GM04504 (cell line): ENCODE results near the gene CARD14.
A peak's percentile ranks its signal among the peaks of the same experiment; 100 is the strongest.

Experiments used
- DNase-seq: peaks from one replicate; pipeline ENCODE4 v3.0.0-alpha.2; 2012; ENCODE audit warnings: low read depth

The CARD14 gene

DNA sequence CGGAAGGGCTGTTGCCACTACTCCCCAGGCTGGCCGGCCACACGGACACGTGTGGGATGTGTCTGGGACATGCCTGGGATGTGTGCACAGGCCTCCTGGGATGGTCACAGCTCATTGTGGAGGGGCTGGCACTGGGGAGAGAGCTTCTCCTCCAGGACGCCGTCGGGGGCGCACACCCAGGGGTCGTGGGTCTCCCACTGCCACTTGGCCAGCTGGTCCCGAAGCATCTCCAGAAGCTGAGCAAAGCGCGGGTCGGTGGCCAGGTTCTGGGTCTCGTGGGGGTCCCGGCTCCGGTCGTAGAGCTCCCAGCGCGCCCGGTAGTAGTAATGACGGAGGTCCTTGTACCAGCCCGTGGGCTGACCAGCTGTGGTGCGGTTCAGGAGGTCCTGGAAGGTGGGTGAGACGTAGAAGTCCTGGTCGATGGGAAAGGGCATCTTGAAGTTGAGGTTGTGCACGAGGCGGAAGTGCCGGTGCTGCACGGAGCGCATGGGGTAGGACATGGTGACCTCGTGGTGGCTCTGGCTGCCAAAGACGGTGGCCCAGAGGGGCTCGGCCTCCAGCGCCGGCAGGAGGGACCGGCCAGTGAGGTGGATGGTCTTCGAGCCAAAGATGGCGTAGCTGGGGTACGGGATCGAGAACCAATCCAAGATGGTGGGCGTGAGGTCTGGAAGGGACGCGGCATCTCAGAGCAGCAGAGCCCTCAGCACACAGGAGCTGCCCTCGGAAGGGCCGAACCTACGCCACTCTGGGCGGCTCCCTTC is 40.7 kb downstream of the CARD14 start:
- DNase-seq: no peak

DNA sequence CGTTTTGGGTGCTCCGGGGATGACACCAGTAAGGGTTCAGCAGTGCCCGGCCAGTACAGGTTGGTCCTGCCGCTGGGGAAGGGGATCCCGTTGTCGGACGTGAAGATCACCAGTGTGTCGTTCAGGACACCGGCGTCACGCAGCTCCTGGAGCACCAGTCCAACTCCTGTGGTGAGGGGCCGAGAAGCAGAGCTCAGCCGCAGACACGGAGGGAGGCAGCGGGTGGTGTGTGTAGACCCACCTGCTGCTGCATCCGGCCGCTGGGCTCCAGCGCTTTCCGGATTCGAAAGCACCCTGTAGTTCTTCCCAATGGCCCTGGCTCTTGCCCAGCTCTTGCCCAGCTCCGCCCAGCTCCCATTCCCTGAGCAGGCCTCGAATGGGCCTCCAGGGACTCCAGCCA is 42.3 kb downstream of the CARD14 start:
- no peak for DNase-seq

DNA sequence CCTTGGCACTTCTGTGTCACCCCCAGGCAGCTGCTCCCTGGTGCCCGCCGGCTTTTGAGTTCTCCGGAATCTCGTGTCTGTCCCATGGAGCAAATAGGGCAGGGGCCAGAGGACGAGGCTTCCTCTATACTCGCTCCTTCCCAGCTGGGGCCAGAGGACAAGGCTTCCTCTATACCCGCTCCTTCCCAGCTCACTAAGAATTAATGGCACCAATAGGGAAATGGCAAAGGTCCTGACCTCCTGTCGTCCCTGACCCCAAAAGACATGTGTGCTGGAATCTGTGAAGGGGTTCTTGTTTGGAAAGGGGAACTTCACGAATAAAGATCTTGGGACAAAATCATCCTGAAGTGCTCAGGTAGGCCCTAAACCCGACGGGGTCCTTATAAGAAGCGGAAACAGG is 42.7 kb downstream of the CARD14 start:
- no peak for DNase-seq

DNA sequence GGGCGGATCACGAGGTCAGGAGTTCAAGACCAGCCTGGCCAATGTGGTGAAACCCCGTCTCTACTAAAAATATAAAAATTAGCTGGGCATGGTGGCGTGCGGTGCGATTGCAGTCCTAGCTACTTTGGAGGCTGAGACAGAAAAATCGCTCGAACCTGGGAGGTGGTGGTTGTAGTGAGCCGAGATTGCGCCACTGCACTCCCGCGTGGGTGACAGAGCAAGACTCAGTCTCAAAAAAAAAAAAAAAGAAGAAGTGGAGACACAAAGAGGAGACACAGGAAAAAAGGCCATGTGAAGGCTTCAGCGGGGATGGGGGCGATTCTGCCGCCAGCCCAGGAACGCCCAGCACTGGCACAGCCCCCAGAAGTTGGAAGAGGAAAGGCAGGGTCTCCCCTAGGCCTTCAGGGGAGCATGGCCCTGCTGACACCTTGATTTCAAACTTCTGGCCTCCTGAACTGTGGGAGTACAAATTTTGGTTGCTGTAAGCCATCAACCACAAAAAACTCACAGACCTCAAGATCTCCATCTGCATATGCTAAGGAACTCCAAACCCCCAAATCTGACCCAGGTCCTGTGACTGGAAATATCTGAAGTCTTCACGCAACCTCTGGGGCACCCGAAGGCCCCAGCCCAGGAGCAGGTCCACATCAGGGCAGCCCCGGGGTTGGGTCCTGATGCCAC is 43.3 kb downstream of the CARD14 start:
- no peak for DNase-seq

DNA sequence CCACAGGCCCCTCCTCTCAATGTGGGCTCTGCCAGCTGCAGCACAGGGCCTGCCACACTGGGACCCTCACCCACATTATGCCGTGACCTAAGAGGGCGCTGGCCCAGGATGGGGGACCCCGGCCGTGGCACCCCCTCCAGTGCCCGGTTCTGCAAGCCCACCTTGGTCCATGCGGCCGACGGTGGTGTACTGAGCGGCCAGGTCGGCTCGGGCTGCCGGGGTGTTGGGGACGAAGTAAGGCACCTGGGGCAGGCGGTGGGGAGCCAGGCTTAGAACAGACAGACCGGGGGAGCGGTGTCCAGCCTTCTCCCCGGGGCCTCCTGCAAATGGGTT is 43.8 kb downstream of the CARD14 start:
- DNase-seq: no peak

DNA sequence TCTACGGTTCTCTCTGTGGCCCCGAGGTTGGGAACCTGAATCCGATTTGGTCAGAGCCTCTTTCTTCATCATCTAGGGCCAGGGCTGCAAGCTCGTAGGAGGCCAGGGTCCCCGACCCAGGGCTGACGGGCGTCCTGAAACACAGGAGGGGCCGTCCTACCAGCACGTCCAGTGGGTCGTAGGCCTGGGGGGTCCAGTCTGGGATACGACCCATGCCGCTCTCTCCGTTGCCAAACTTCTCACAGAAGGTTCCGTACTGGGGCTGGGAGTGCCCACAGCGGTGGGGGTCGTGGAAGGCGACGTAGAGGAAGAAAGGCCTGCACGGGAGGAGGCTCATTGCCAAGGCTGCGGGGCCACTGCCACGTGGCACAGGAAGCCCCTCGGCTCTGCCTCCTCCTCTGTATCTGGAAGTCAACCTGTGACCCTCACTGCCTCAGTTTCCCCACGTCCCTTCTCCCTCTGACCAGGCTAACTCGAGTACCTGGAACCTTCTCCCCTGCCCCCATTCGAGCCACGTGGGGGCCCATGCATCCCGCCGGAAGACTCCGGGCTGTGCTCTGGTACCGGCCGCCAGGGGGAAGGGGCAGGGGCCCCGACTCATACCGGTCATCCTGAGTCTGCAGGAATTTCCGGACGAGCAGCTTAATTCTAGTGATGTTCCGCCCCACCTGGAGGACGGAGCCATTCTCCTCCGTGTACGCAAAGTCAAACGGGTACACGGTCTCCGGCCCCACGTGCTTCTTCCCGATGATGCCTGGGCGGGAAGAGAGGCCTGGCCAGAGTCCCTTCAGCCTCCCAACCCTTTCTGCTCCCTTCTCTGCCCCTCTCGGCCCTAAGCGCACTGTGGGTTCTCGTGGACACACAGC is 44.4 kb downstream of the CARD14 start:
- DNase-seq: no peak

DNA sequence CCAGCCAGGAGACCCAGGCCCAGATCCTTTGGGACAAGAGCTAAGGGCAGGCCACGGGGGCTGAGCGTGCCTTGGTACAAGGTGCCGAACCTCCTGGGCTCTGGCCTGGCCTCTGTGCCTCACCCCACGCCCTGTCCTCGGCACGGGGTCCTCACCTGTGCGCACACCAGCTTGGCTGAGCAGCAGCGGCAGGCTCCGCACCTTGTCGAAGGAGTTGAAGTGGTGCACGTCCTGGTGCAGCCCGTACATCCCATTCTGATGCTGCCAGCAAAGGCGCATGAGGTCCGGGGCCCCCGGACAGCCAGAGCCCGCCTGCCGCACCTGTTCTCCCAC is 45.0 kb downstream of the CARD14 start:
- DNase-seq: no peak

DNA sequence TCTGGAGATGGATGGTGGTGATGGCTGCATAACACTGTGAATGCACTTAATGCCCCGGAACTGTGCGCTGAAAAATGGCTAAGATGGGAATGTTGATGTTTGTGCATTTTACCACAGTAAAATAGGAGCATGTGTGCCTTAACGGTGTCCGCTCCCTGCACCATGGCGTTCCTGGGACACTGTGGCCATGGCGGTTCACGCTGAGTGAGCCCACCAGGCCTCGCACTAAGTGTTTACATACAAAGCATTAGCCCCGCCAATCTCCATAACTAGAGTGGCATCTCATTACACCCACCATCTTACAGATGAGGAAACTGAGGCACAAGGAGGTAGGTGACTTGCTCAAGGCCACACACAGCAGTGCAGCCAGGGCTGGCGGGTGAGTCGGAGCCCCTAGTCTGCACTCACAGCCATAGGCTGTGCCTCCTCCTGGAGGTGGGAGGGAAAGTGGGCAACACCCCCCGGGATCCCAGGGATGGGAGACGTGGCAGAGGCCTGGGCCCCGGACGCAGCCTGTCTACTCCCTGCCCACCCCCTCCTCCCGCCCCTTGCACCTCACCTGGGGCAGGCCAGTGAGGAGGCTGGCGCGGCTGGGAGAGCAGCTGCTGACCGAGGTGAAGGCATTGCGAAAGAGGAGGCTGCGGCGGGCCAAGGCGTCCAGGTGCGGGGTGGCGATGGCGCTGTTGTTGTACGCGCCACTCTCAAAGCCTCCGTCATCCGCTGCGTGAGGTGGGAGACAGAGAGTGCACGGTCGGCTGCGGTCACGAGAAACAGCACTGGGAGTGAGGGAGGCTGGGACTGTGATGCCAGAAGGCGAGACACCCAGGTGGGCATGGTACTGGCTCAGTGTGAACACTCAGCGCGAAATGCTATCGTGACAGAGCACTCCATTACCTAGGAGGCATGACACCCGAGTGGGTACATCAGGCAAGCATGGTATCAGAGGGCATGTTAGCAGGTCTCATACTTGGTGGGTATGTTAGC is 46.9 kb downstream of the CARD14 start:
- DNase-seq: no peak

DNA sequence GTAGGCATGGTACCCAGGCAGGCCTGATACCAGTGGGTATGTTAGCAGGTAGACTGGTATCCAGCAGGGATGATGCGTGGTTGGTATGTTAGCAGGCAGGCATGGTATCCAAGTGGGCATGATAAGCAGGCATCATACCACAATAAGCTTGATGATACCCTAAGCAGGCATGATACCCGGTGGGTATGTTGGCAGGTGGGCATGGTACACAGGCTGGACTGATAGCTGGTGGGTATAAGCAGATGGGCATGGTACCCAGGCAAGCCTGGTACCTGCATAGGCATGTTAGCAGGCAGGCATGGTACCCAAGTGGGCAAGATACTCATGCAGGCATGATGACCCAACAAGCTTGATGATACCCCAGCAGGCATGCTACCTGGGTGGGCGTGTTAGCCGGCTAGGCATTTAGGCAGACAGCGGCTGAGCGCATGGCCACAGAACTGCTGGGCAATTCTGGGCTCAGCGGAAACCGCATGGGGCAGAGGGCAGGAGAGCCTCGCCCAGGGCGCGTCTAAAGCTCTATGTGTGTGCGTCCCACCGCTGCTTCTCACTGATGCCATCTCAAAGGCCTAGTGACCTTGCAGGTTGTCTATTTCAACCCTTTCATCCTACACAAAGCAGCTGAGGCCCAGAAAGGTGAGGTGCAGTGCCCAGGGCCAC is 48.0 kb downstream of the CARD14 start:
- DNase-seq: no peak

DNA sequence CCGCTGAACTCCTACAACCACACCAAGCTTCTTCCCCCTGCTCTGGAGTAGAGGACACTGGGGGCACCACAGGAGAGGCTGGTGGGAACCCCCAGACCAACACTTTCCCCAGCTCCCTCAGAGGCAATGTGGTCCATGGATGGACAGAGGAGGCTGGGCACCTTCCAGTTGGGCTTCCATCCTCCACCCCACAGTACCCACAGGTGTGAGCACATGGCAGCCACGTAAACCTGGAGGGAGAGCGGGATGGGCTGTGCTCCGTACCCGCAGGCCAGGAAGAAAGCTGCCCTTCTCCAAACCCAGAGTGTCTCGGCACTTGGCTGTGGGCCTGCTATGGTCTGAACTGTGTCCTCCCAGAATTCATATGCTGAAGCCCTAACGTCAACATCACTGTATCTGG is 48.6 kb downstream of the CARD14 start:
- DNase-seq: no peak

DNA sequence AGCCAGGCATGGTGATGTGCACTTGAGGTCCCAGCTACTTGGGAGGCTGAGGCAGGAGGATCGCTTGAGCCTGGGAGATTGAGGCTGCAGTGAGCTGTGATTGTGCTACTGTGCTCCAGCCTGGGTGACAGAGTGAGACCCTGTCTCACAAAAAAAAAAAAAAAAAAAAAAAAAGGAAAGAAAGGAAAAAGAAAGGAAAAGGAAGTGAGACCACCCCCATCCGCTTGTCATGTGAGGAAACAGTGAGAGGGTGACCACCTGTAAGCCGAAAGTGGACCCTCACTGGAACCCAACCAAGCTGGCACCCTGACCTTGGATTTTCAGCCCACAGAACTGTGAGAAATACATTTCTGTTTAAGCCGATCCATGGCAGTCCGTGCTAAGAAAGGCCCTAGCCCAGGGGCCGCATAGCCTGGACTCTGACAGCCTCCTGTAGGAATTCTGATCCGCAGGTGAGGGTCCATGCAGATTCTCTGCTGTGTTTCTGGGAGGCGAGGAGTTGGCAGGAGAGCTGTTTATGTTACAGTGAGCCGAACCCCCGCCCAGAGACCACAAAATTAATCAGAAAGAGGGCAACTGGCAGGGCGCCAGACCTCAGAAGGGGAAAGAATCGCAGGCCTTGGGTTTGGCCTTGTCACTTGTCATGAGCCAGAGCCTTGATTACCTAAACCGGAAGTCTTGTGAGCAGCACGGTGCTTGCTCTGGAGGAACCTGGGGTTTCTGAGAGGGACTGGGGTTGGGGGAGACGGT is 49.4 kb downstream of the CARD14 start:
- DNase-seq: peak; percentile 61

DNA sequence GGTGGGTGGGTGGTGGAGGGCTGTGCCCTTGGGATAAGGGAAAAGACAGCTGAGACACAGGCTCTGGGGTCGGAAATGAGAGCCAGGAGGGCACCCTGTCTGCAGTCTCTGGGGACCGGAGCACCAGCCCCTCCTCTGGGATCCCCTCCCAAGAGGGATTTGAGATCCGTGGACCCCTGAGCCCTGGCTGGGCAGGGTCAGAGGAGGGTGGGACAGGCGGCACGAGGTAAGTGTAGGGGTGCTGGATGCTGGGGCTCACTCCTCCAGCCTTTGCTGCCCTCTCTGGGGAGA is 49.9 kb downstream of the CARD14 start:
- DNase-seq: no peak

DNA sequence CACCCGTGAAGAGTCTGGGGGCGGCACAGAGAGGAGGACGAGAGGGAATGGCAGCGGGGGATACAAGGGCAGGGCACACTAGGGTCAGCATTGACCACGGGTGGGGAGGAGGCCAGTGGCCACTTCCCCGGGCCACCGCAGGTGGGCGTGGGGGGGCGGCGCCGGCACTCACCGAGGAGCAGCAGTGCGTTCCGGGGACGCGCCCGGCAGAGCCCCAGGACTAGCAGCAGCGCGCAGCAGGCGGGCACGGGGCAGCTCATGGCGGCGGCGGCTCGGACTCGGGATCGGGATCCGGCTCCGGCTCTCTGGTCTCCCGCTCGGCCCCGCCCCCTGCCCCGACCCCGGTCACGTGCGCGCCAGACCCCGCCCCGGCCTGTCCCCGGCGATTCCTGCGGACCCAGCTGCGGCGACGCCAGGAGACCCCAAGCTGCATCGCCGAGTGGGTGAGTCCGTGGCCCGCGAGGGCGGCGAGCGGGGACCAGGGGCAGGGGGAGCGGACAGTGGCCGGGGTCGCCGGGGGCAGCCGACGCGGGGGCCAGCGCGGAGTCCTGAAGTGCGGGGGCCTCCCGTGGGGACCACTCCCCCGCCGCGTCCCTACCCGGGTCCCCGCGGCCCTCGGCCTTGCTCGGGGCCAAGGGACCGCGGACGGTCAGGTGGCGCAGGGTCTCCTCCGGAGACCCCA is 50.4 kb downstream of the CARD14 start, which contains the start of the genes SGSH and SLC26A11:
Gene SGSH, minus strand, starts transcription at position 280 of the 682 bp plus-strand sequence. Its CDS starts 20 bp downstream, at position 260.
Gene SLC26A11, plus strand, starts transcription at position 374 of the 682 bp plus-strand sequence. CDS start 1,134 bp downstream, outside the sequence.
- peak; percentile 26 for DNase-seq

DNA sequence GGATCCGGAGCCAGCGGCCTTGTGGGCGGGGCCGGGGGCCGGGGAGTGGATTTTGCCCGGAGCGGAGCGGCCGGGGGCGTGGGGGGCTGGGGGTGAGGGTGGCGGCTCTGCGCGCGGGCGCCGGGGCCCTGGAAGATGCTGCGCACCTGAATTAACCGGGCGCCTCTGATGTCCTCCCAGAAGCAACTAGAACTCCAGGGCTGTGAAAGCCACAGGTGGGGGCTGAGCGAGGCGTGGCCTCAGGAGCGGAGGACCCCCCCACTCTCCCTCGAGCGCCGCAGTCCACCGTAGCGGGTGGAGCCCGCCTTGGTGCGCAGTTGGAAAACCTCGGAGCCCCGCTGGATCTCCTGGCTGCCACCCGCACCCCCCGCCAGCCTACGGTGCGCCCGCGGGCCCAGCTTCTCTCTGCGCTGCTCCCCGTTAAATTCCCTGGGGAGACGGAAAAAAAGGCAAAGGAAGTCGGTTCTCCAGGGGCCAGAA is 50.9 kb downstream of the CARD14 start:
- no peak for DNase-seq

DNA sequence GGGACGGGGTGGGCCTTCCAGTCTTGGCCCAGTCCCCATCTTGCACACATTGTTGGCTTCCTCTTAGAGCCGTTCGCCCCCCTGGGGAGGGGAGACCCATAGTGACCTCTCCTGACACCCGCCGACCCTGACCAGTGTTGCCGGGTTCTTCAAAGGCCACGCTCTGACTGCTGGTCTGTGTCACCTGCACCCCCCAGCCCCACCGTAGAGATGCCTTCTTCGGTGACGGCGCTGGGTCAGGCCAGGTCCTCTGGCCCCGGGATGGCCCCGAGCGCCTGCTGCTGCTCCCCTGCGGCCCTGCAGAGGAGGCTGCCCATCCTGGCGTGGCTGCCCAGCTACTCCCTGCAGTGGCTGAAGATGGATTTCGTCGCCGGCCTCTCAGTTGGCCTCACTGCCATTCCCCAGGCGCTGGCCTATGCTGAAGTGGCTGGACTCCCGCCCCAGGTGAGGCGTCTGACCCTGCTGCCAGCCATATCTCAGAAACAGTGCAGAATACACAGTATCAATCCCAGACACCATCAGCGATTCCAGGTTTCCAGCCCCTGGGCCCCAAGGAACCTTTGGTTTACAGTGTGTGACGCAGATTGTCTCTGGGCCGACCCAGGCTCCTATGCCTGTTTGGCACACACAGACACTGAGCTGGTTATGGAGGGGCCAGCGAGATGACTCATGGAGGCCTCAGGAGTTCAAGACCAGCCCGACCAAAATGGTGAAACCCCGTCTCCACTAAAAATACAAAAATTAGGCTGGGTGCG is 51.7 kb downstream of the CARD14 start:
- no peak for DNase-seq

DNA sequence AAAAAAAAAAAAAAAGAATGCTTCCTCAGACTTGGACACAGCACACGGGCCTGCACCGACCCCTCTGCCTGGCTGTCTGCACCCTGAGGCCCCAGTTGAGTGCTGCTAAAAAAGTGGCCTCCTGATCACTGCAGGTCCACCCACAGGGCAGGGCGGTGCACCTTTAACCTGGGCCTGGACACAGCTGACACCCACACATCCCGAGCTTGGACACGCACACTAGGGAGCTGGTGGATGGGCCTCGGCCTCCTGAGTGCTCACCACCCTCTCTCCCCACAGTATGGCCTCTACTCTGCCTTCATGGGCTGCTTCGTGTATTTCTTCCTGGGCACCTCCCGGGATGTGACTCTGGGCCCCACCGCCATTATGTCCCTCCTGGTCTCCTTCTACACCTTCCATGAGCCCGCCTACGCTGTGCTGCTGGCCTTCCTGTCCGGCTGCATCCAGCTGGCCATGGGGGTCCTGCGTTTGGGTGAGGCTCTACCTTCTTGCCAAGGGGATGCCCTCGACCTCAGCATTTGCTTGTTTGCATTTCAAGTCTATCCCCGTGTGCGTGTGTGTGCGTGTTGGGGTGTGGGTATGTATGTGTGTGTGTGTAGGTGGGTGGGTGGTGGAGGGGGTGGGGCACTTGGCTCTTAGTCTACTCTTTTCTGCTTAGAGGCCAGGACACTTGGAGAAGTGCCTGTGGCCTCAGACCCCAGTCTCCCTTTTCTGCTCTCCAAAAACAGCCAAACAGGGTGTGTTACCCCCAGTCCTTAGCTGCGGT is 52.7 kb downstream of the CARD14 start:
- no peak for DNase-seq

DNA sequence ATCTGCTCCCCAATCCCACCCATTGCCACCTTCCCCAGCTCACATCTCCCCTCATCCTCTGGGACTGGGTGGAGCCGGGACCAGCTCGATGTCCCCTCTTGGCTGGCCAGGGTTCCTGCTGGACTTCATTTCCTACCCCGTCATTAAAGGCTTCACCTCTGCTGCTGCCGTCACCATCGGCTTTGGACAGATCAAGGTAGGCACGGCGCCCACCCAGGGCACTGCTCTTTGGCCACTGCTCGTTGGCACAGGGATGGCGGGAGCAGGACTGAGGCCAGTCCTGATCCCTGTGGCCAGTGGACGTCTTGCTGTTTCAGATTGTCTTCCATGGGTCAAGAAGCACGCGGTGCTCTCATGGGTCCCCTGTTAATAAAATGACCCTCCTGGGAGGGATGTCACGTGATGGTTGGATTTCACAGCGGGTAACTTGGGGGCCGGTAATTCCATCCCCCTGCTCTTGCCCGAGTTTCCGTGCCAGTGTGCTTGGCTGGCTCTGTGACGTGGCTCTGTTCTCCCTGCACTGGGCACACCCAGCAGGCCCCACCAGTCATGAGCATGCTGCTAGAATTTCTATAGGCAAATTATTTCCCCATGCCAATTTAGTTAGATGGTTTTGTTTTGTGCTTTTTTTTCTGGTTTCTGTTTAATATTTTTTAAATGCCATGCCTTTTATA is 53.4 kb downstream of the CARD14 start:
- no peak for DNase-seq
